ENCODE data around the gene DDAH2. TPM values are rescaled to one million over a fixed set of nuclear protein-coding genes. Genes with fewer than 3 reads are reported as not detected.

DDAH2 gene
- total and polyA plus RNA-seq, 10 of the 15 experiments (the other 5 are each of a cell fraction or from before 2014, with no cell fraction given): 0.35 to 9.9 (median 6.2) TPM

DNA sequence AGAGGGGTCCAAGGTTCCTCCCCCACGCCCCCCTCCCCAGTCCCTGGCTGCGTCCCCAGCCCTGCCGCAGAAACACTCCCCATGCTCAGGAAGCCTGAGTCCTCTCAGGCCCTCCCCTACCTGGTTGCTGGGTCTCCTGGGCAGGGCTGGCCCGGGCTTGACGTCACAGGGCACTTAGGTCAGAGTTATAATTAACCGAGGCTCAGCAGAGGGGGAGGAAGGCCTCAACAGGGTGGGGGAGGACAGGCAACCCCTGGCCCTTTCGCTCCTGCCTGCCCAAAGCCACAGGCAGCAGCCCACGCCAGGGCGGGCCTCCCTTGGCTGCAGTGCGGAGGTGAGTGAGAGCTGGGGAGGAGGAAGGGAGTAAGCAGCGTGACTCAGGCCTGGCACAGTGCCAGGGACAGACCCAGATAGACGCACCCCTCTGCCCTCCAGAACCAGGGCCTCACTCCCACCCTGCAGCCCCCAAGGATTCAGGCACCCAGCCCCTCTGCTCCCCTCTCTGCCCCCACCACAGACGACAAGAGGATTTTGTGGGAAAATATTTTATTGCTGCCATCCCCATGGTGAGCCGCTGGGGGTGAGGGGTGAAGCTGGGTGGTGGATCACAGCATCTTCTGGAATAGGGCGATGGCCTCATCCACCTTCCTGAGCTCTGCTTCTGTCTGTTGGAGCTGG, 48.0 kb upstream of the DDAH2 start, which contains the start of gene VWA7 (continued):
- TF ChIP-seq, protein P1, sequence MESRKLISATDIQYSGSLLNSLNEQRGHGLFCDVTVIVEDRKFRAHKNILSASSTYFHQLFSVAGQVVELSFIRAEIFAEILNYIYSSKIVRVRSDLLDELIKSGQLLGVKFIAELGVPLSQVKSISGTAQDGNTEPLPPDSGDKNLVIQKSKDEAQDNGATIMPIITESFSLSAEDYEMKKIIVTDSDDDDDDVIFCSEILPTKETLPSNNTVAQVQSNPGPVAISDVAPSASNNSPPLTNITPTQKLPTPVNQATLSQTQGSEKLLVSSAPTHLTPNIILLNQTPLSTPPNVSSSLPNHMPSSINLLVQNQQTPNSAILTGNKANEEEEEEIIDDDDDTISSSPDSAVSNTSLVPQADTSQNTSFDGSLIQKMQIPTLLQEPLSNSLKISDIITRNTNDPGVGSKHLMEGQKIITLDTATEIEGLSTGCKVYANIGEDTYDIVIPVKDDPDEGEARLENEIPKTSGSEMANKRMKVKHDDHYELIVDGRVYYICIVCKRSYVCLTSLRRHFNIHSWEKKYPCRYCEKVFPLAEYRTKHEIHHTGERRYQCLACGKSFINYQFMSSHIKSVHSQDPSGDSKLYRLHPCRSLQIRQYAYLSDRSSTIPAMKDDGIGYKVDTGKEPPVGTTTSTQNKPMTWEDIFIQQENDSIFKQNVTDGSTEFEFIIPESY (IDR thresholded peaks at IDR 0.05): no peak
- TF ChIP-seq, protein P2, sequence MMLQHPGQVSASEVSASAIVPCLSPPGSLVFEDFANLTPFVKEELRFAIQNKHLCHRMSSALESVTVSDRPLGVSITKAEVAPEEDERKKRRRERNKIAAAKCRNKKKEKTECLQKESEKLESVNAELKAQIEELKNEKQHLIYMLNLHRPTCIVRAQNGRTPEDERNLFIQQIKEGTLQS (IDR thresholded peaks at IDR 0.05; ENCODE audit: borderline replicate concordance, extremely low read depth, low read depth, low read length): no peak
- TF ChIP-seq, protein P3, sequence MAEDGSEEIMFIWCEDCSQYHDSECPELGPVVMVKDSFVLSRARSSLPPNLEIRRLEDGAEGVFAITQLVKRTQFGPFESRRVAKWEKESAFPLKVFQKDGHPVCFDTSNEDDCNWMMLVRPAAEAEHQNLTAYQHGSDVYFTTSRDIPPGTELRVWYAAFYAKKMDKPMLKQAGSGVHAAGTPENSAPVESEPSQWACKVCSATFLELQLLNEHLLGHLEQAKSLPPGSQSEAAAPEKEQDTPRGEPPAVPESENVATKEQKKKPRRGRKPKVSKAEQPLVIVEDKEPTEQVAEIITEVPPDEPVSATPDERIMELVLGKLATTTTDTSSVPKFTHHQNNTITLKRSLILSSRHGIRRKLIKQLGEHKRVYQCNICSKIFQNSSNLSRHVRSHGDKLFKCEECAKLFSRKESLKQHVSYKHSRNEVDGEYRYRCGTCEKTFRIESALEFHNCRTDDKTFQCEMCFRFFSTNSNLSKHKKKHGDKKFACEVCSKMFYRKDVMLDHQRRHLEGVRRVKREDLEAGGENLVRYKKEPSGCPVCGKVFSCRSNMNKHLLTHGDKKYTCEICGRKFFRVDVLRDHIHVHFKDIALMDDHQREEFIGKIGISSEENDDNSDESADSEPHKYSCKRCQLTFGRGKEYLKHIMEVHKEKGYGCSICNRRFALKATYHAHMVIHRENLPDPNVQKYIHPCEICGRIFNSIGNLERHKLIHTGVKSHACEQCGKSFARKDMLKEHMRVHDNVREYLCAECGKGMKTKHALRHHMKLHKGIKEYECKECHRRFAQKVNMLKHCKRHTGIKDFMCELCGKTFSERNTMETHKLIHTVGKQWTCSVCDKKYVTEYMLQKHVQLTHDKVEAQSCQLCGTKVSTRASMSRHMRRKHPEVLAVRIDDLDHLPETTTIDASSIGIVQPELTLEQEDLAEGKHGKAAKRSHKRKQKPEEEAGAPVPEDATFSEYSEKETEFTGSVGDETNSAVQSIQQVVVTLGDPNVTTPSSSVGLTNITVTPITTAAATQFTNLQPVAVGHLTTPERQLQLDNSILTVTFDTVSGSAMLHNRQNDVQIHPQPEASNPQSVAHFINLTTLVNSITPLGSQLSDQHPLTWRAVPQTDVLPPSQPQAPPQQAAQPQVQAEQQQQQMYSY (CRISPR knock-in tag; IDR thresholded peaks at IDR 0.05): no peak
- TF ChIP-seq JUNB (IDR thresholded peaks at IDR 0.05): peak; percentile 45; the same call in 1 of the 2 replicates
- TF ChIP-seq SMAD1 (IDR thresholded peaks at IDR 0.05; ENCODE audit: low read depth, partially characterized antibody): peak; percentile 99
- TF ChIP-seq BMI1 (IDR thresholded peaks at IDR 0.05; ENCODE audit: borderline replicate concordance): no peak
- no peak for TF ChIP-seq SREBF1 (IDR thresholded peaks at IDR 0.05; ENCODE audit: low read length)
- TF ChIP-seq ZSCAN29 (IDR thresholded peaks at IDR 0.05): 0 out of 2 replicates have a peak, but pooled peaks have one; percentile 37
- TF ChIP-seq NR2C2 (IDR thresholded peaks at IDR 0.05; ENCODE audit: borderline replicate concordance, control insufficient read depth, insufficient read length, low read depth): no peak
- TF ChIP-seq NR2C1 (IDR thresholded peaks at IDR 0.05): no peak
- TF ChIP-seq MEF2A (IDR thresholded peaks at IDR 0.05; ENCODE audit: insufficient read depth, low read depth, low read length): peak; percentile 97
- TF ChIP-seq SP1 (IDR thresholded peaks at IDR 0.05; ENCODE audit: low read depth, low read length): peak; percentile 69
- TF ChIP-seq CHD4 (IDR thresholded peaks at IDR 0.05): no peak
- TF ChIP-seq, protein P4, sequence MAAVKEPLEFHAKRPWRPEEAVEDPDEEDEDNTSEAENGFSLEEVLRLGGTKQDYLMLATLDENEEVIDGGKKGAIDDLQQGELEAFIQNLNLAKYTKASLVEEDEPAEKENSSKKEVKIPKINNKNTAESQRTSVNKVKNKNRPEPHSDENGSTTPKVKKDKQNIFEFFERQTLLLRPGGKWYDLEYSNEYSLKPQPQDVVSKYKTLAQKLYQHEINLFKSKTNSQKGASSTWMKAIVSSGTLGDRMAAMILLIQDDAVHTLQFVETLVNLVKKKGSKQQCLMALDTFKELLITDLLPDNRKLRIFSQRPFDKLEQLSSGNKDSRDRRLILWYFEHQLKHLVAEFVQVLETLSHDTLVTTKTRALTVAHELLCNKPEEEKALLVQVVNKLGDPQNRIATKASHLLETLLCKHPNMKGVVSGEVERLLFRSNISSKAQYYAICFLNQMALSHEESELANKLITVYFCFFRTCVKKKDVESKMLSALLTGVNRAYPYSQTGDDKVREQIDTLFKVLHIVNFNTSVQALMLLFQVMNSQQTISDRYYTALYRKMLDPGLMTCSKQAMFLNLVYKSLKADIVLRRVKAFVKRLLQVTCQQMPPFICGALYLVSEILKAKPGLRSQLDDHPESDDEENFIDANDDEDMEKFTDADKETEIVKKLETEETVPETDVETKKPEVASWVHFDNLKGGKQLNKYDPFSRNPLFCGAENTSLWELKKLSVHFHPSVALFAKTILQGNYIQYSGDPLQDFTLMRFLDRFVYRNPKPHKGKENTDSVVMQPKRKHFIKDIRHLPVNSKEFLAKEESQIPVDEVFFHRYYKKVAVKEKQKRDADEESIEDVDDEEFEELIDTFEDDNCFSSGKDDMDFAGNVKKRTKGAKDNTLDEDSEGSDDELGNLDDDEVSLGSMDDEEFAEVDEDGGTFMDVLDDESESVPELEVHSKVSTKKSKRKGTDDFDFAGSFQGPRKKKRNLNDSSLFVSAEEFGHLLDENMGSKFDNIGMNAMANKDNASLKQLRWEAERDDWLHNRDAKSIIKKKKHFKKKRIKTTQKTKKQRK (IDR thresholded peaks at IDR 0.05; ENCODE audit: low read depth, low read length): no peak
- peak; percentile 85; the same call in 1 of the 2 replicates for TF ChIP-seq HDGF (IDR thresholded peaks at IDR 0.05)
- TF ChIP-seq KLF5 (IDR thresholded peaks at IDR 0.05; ENCODE audit: partially characterized antibody): no peak
